ENCODE data around the gene FANCI.

The FANCI gene

DNA sequence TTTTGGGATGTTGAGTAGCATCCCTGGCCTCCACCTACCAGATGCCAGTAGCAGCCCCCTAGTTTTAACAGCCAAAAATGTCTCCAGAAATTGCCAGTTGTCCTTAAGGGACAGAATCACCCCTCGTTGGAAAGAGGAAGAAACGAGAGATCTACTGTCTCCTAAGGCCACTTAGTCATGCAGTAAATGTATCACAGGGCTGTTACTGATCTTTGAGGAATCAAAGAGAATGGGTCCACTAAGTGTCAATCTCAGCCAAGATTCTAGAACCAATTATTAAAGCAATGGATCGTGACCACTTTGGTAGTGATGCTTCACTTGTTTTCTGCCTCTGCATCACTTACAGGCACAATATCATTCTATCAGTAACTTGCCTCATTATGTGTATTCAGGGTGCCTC lies 64.5 kb downstream of the FANCI start:
- in situ Hi-C loops (cut with HindIII; ENCODE audit: low sequenced_read_pairs) = no loop called here

DNA sequence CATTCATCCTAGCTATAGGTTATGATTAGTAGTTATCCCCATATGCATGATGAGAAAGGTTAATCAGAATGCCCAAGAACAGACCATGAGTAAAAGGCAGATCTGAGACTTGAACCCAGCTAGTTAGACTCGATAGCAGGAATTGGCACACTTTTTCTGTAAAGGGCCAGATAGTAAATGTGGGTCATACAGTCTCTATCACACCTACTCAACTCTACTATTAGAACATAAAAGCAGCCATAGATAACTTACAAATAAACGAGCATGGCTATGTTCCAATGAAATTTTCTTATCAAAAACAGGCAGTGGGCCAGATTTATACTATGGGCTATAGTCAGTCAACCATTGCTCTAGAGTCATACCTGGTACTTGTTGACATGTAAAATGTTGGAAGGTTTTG lies 66.2 kb downstream of the FANCI start:
- DNase-seq (ENCODE audit: low read depth) = no peak
- H3K4me3 ChIP-seq (ENCODE audit: low read depth, low read length) = no peak overlapping the region
- in situ Hi-C loops (cut with HindIII; ENCODE audit: low sequenced_read_pairs) = no loop called here
- TF ChIP-seq, protein P1, sequence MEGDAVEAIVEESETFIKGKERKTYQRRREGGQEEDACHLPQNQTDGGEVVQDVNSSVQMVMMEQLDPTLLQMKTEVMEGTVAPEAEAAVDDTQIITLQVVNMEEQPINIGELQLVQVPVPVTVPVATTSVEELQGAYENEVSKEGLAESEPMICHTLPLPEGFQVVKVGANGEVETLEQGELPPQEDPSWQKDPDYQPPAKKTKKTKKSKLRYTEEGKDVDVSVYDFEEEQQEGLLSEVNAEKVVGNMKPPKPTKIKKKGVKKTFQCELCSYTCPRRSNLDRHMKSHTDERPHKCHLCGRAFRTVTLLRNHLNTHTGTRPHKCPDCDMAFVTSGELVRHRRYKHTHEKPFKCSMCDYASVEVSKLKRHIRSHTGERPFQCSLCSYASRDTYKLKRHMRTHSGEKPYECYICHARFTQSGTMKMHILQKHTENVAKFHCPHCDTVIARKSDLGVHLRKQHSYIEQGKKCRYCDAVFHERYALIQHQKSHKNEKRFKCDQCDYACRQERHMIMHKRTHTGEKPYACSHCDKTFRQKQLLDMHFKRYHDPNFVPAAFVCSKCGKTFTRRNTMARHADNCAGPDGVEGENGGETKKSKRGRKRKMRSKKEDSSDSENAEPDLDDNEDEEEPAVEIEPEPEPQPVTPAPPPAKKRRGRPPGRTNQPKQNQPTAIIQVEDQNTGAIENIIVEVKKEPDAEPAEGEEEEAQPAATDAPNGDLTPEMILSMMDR (IDR thresholded peaks at IDR 0.05; ENCODE audit: low read depth, low read length, missing control alignments) = no peak

More for the DNA sequence above, 64.5 kb downstream of the FANCI start:
- H3K4me3 ChIP-seq (ENCODE audit: low read depth, low read length) = no peak overlapping the region
- DNase-seq (ENCODE audit: low read depth) = no peak
- TF ChIP-seq, protein P1 (IDR thresholded peaks at IDR 0.05; ENCODE audit: low read depth, low read length, missing control alignments) = no peak

DNA sequence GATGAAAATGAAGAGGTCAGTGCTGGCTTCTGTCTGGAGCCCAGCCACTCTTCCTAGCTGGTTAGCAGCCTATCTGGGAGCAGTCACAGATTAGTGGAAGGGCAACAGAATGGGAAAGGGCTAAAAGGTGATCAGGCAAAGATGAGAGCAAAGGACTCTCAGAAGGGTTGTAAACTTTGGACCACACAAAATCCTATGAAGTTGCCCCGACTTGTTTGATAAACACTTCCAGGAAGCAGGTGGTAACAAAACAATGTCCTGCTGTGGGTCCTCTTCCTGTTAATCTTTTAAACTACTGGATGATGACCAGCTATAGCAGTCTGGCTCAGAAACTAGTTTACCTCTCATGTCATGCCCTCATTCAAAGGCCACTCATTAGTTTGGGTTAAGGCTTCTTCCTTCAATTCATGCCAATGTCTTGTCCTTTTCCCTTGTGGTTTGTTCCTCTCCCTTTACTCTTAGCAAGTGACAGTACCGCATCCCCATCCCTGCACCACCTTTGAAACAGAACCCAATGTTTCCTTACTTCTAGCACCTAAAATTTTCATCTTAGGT lies 71.7 kb downstream of the FANCI start:
- H3K4me3 ChIP-seq (ENCODE audit: low read depth, low read length) = no peak overlapping the region
- in situ Hi-C loops (cut with HindIII; ENCODE audit: low sequenced_read_pairs) = loop anchor here (5.0 kb wide), 1 partner anchor 38 kb away; no protein-coding TSS in a partner anchor
- no peak for DNase-seq (ENCODE audit: low read depth)
- TF ChIP-seq, protein P1 (IDR thresholded peaks at IDR 0.05; ENCODE audit: low read depth, low read length, missing control alignments) = no peak

DNA sequence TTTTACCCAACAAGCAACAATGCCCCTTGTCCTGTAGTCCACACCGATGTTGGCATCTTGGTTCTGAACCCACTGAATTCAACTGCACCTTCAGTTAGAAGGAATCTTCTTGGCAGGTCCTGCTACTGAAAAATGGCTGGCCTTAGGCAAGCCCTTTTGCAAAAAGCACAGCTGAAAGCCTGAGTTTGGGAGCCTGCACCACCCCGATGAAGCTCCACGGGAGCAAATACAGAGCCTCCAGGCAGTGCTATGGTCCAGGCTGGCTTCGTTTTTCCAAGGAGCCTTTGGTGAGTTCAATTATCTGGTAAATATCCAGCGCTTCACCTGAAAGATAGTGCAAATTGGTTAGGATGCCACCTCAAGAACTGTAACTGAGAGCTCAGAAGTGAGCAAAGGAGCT lies 72.7 kb downstream of the FANCI start:
- no peak overlapping the region for H3K4me3 ChIP-seq (ENCODE audit: low read depth, low read length)
- in situ Hi-C loops (cut with HindIII; ENCODE audit: low sequenced_read_pairs) = loop anchor here (5.0 kb wide), 1 partner anchor 39 kb away; no protein-coding TSS in a partner anchor
- TF ChIP-seq, protein P1 (IDR thresholded peaks at IDR 0.05; ENCODE audit: low read depth, low read length, missing control alignments) = no peak
- no peak for DNase-seq (ENCODE audit: low read depth)

DNA sequence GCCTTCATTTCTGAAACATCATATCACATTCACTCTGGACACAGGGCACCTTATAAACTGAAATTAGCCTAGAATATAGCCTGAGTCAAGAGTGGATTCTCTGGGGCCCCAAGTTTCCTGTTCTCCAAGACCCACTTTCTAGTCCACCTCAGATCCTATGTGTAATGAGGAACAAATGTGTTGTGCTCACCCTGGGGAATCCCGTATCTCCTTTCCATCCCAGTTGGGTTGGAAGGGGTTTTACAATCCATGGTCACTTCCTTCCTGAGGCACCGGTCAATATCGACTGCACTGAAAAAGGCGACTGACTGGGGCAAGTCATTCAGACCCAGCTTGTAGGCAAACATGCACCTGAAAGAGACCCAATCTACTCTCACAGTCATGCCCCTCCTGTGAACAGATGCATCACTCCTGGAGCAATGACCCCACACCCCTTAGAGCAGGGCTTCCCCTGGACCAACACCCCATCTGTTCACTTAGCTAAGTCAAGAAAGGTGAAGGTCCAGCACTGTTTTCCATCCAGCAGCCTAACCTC lies 73.5 kb downstream of the FANCI start:
- TF ChIP-seq, protein P1 (IDR thresholded peaks at IDR 0.05; ENCODE audit: low read depth, low read length, missing control alignments) = no peak
- no peak overlapping the region for H3K4me3 ChIP-seq (ENCODE audit: low read depth, low read length)
- no peak for DNase-seq (ENCODE audit: low read depth)
- in situ Hi-C loops (cut with HindIII; ENCODE audit: low sequenced_read_pairs) = loop anchor here (5.0 kb wide), 1 partner anchor 40 kb away; no protein-coding TSS in a partner anchor

DNA sequence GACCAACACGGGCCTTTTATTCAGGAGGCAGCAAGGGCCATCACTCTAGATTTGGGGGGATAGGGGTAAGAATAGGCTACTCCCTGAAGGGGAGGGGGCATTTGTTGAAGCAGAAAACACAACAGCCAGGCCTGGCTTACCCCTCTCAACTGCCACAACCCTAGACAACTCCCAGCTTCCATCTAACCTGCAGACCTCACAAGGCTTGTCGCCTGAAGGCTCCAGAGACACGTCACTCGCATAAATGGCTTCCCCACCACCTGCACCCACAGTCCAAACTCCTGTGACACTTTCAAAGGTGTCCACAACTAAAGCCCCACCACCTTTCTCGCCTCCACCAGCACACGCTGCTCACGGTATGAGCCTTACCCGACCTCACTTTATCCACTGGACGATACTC lies 75.9 kb downstream of the FANCI start:
- no peak for DNase-seq (ENCODE audit: low read depth)
- TF ChIP-seq, protein P1 (IDR thresholded peaks at IDR 0.05; ENCODE audit: low read depth, low read length, missing control alignments) = no peak
- no peak overlapping the region for H3K4me3 ChIP-seq (ENCODE audit: low read depth, low read length)
- in situ Hi-C loops (cut with HindIII; ENCODE audit: low sequenced_read_pairs) = loop anchor here (5.0 kb wide), 1 partner anchor 42 kb away; no protein-coding TSS in a partner anchor
